IMR-90 (cell line): Measurements from ENCODE around the gene NPRL2. TPM values are rescaled to one million over a fixed set of nuclear protein-coding genes. Genes with fewer than 3 reads are reported as not detected.

ENCODE experiments used
- ATAC-seq: fragments of 200-7000 bp; cut with Tn5 transposase; 2 replicates; pipeline ENCODE4 v1.9.1; 2020; ENCODE audit warnings: low read depth, mild to moderate bottlenecking, moderate library complexity
- BruUV-seq: library from RNA; stranded (reverse); fragments of 400-500 nt; replicated peaks from 2 replicates; lab custom pipeline; 2021; lab: Mats Ljungman, UMichigan
- CTCF ChIA-PET: fragments of 300-600 bp; formaldehyde crosslinking; extraction: SDS; loops from one replicate; lab custom pipeline; 2021; ENCODE audit warnings: antibody characterized with exemption; lab: Yijun Ruan, JAX
- POLR2A ChIA-PET: fragments of 300-600 bp; sonication (Branson Sonifier 250); formaldehyde crosslinking; loops from one replicate; lab custom pipeline; 2022; ENCODE audit warnings: antibody characterized with exemption; ENCODE audit not compliant: unreplicated experiment; lab: Charles Lee
- DNase-seq: peaks from one replicate; pipeline ENCODE4 v3.0.0; 2013
- H2AFZ ChIP-seq: replicated peaks from 2 replicates; pipeline ENCODE3; 2013; ENCODE audit warnings: low read length, mild to moderate bottlenecking; ENCODE audit not compliant: poor library complexity
- H2AK5ac ChIP-seq: 2 replicates; pipeline ENCODE4 v1.6.1; 2013; ENCODE audit warnings: low read depth, low read length, inconsistent platforms
- H2AK9ac ChIP-seq: replicated peaks from 2 replicates; pipeline ENCODE3; 2013; ENCODE audit warnings: mild to moderate bottlenecking, low read depth, low read length, moderate library complexity; ENCODE audit not compliant: poor library complexity
- H2BK120ac ChIP-seq: 2 replicates; pipeline ENCODE4 v1.6.1; 2013; ENCODE audit warnings: low read depth, low read length, inconsistent platforms
- H2BK15ac ChIP-seq: 3 replicates; pipeline ENCODE4 v1.6.1; 2013; ENCODE audit warnings: low read depth, low read length, inconsistent platforms
- H2BK20ac ChIP-seq: 2 replicates; pipeline ENCODE4 v1.6.1; 2013; ENCODE audit warnings: low read depth, mild to moderate bottlenecking, inconsistent platforms, low read length, moderate library complexity
- H2BK5ac ChIP-seq: 2 replicates; pipeline ENCODE4 v1.6.1; 2013; ENCODE audit warnings: mild to moderate bottlenecking, low read depth, low read length, inconsistent platforms; ENCODE audit not compliant: poor library complexity, severe bottlenecking
- H3K14ac ChIP-seq: replicated peaks from 2 replicates; pipeline ENCODE4 v1.6.1; 2013; ENCODE audit warnings: low read depth, low read length, inconsistent platforms
- H3K18ac ChIP-seq: 2 replicates; pipeline ENCODE4 v1.6.1; 2013; ENCODE audit warnings: low read depth, low read length, control low read depth
- H3K23ac ChIP-seq: 2 replicates; pipeline ENCODE4 v1.6.1; 2013; ENCODE audit warnings: low read depth, low read length, inconsistent platforms
- H3K27ac ChIP-seq: 2 replicates; pipeline ENCODE4 v1.5.1; 2013; ENCODE audit warnings: mild to moderate bottlenecking, control low read depth, low read length; ENCODE audit not compliant: insufficient read depth
- H3K27me3 ChIP-seq: 2 replicates; pipeline ENCODE4 v1.6.1; 2013; ENCODE audit warnings: low read length; ENCODE audit not compliant: control insufficient read depth, insufficient read depth
- H3K36me3 ChIP-seq: 2 replicates; pipeline ENCODE4 v1.6.1; 2013; ENCODE audit warnings: low read length, mixed read lengths; ENCODE audit not compliant: control insufficient read depth, insufficient read depth
- H3K4ac ChIP-seq: 2 replicates; pipeline ENCODE4 v1.6.1; 2013; ENCODE audit warnings: low read depth, low read length, inconsistent platforms
- H3K4me1 ChIP-seq: 2 replicates; pipeline ENCODE4 v1.6.1; 2013; ENCODE audit warnings: low read length, mixed read lengths; ENCODE audit not compliant: control insufficient read depth, insufficient read depth
- H3K4me2 ChIP-seq: 2 replicates; pipeline ENCODE4 v1.6.1; 2013; ENCODE audit warnings: low read depth, mild to moderate bottlenecking, control low read depth, low read length, moderate library complexity
- H3K4me3 ChIP-seq: 2 replicates; pipeline ENCODE4 v1.5.1; 2013; ENCODE audit warnings: low read depth, mild to moderate bottlenecking, control low read depth, low read length, moderate library complexity; ENCODE audit not compliant: insufficient read depth
- H3K56ac ChIP-seq: 2 replicates; pipeline ENCODE4 v1.6.1; 2013; ENCODE audit warnings: low read length, inconsistent platforms; ENCODE audit not compliant: insufficient read depth; ENCODE audit errors: extremely low read depth
- H3K79me1 ChIP-seq, 2 experiments: 2 replicates each; pipeline ENCODE4 v1.6.1; 2013; ENCODE audit warnings: low read length in 2 of 2, inconsistent platforms in 1 of 2, low read depth in 1 of 2
- H3K9ac ChIP-seq: 2 replicates; pipeline ENCODE4 v1.6.1; 2013; ENCODE audit warnings: low read depth, low read length, control low read depth
- H3K9me1 ChIP-seq: 2 replicates; pipeline ENCODE4 v1.6.1; 2013; ENCODE audit warnings: low read length, inconsistent platforms; ENCODE audit not compliant: insufficient read depth
- H3K9me3 ChIP-seq: 2 replicates; pipeline ENCODE4 v1.6.1; 2013; ENCODE audit warnings: low read length; ENCODE audit not compliant: control insufficient read depth, insufficient read depth
- H4K20me1 ChIP-seq: 2 replicates; pipeline ENCODE4 v1.6.1; 2013; ENCODE audit warnings: low read length, inconsistent platforms; ENCODE audit not compliant: insufficient read depth
- H4K5ac ChIP-seq: 2 replicates; pipeline ENCODE4 v1.6.1; 2013; ENCODE audit warnings: mild to moderate bottlenecking, low read depth, low read length, control low read depth
- H4K8ac ChIP-seq, 2 experiments: 2 replicates each; pipeline ENCODE4 v1.6.1; 2013; ENCODE audit warnings: low read depth in 2 of 2, low read length in 2 of 2, control low read depth in 1 of 2, inconsistent platforms in 1 of 2
- H4K91ac ChIP-seq: 2 replicates; pipeline ENCODE4 v1.6.1; 2013; ENCODE audit warnings: low read depth, low read length, inconsistent platforms; ENCODE audit not compliant: insufficient read depth
- BHLHE40 ChIP-seq: fragments of 150-350 bp; IDR thresholded peaks from 2 replicates; pipeline ENCODE4 v1.6.1; 2016; ENCODE audit warnings: mild to moderate bottlenecking, low read depth, low read length
- CHD1 ChIP-seq: IDR thresholded peaks from 2 replicates; pipeline ENCODE4 v1.6.1; 2012; ENCODE audit warnings: low read depth, low read length, improper control_type of control experiment
- FOS ChIP-seq: fragments of 150-350 bp; IDR thresholded peaks from 2 replicates; pipeline ENCODE4 v1.6.1; 2016; ENCODE audit warnings: low read depth, low read length
- MAFK ChIP-seq: IDR thresholded peaks from 2 replicates; pipeline ENCODE4 v1.6.1; 2012; ENCODE audit warnings: low read depth, low read length, improper control_type of control experiment
- MAZ ChIP-seq: IDR thresholded peaks from 2 replicates; pipeline ENCODE4 v1.6.1; 2012; ENCODE audit warnings: low read depth, mild to moderate bottlenecking, low read length, improper control_type of control experiment, moderate library complexity, borderline replicate concordance
- NFE2L2 ChIP-seq: fragments of 150-350 bp; IDR thresholded peaks from 2 replicates; pipeline ENCODE4 v1.6.1; 2016; ENCODE audit warnings: low read depth, mild to moderate bottlenecking, low read length
- POLR2A ChIP-seq: IDR thresholded peaks from 2 replicates; pipeline ENCODE4 v1.6.1; 2012; ENCODE audit warnings: mild to moderate bottlenecking, low read depth, low read length
- RFX5 ChIP-seq: IDR thresholded peaks from 2 replicates; pipeline ENCODE4 v1.8.0; 2012; ENCODE audit warnings: low read depth, mild to moderate bottlenecking, low read length, moderate library complexity
- dilution Hi-C: fragments of 300-500 bp; cut with HindIII; formaldehyde crosslinking; loops from one replicate; pipeline ENCODE4 v1.14.3; 2018; ENCODE audit warnings: low sequenced_read_pairs; ENCODE audit not compliant: unreplicated experiment
- in situ Hi-C: fragments of 300-500 bp; cut with MboI; formaldehyde crosslinking; loops from 3 replicates; pipeline ENCODE4 v1.14.3; 2019; ENCODE audit warnings: low sequenced_read_pairs, inconsistent platforms, mixed read lengths
- intact Hi-C: fragments of 100-400 bp; cut with micrococcal nuclease; formaldehyde crosslinking; loops from 2 replicates; pipeline ENCODE4 v1.10.0; 2022
- polyA plus RNA-seq, 3 experiments: library from polyadenylated mRNA; depleted of rRNA; stranded (reverse); fragments of >200 nt; gene quantifications; 2 replicates each; pipeline ENCODE4 v1.2.3, GENCODE V29; 2012; ENCODE audit warnings: low replicate concordance in 1 of 3
- total RNA-seq: library from RNA; depleted of rRNA; stranded (reverse); fragments of >200 nt; gene quantifications from 2 replicates; pipeline ENCODE4 v1.2.3, GENCODE V29; 2012
- TF ChIP-seq, protein P1 (sequence below): fragments of 150-350 bp; IDR thresholded peaks from 2 replicates; pipeline ENCODE4 v1.6.1; 2016; ENCODE audit warnings: low read depth, mild to moderate bottlenecking, low read length, moderate library complexity, borderline replicate concordance
- TF ChIP-seq, protein P2 (sequence below): conservative IDR thresholded peaks from 2 replicates; pipeline ENCODE4 v1.5.1; 2012; ENCODE audit warnings: mild to moderate bottlenecking, low read depth, low read length, improper control_type of control experiment

Gene NPRL2
- total and polyA plus RNA-seq, 2 of the 4 experiments (the other 2 are of a cell fraction): 38.3 to 38.7 TPM

DNA sequence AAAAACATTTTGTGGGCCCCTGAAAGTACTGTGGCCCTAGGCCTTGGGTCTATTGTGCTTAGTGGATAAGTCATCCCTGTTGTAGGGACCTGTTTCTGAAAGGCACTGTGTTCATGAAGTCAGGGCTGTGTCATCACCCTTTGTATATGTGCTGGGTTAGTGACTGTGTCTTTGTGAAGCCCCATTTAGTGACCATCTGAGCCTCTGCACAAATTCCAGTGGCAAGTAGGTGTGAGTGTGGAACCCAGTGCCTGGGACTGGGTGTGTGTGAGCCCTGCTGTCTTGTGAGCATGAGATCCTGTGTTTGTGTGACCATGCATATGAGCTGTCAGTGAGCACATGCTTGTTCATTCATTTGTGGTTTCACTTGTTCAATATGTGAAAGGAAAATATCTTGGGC lies 46.0 kb downstream of the NPRL2 start:
- POLR2A ChIA-PET: no interaction called here
- Histone ChIP-seq H3K9me3 (peaks cover 6% of the 10 kb centered on the region; the same call in 1 of the 2 replicates), H4K5ac (no peak overlapping the region), H3K4me2 (no peak overlapping the region), H3K14ac (no peak overlapping the region), H4K8ac (no peak overlapping the region), H3K4ac (no peak overlapping the region), H4K91ac (no peak overlapping the region), H2AK5ac (no peak overlapping the region), H3K56ac (no peak overlapping the region), H3K79me1 (peaks cover 9 to 18% of the 10 kb centered on the region in 2 experiments; a peak in 3 of 4 replicates), H3K27ac (no peak overlapping the region), H3K23ac (no peak overlapping the region), H3K18ac (no peak overlapping the region), H3K4me1 (peaks cover 8% of the 10 kb centered on the region), H2BK20ac (no peak overlapping the region), H2AFZ (peak overlapping the region; percentile 21), H2BK120ac (no peak overlapping the region), H3K9ac (no peak overlapping the region), H3K27me3 (no peaks in the 10 kb centered on the region), H2AK9ac (no peak overlapping the region), H4K20me1 (no peaks in the 10 kb centered on the region), H3K4me3 (no peak overlapping the region), H2BK15ac (no peak overlapping the region), H3K36me3 (no peaks in the 10 kb centered on the region), H3K9me1 (peaks cover 14% of the 10 kb centered on the region), H2BK5ac (no peak overlapping the region)
- no TSS peak for BruUV-seq
- intact Hi-C loops: no loop called here
- CTCF ChIA-PET: interaction anchor here (0.6 kb wide), 1 partner anchor 304 kb away, joined by 3 read pairs; no protein-coding TSS in a partner anchor
- dilution Hi-C loops: no loop called here
- in situ Hi-C loops: no loop called here
- ATAC-seq (no peak), DNase-seq (peak; percentile 74)
- TF ChIP-seq MAFK (no peak), BHLHE40 (no peak), NFE2L2 (no peak), FOS (no peak), CHD1 (no peak), MAZ (no peak), POLR2A (no peak), RFX5 (no peak)
- TF ChIP-seq, protein P1, sequence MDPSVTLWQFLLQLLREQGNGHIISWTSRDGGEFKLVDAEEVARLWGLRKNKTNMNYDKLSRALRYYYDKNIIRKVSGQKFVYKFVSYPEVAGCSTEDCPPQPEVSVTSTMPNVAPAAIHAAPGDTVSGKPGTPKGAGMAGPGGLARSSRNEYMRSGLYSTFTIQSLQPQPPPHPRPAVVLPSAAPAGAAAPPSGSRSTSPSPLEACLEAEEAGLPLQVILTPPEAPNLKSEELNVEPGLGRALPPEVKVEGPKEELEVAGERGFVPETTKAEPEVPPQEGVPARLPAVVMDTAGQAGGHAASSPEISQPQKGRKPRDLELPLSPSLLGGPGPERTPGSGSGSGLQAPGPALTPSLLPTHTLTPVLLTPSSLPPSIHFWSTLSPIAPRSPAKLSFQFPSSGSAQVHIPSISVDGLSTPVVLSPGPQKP: no peak
- TF ChIP-seq, protein P2, sequence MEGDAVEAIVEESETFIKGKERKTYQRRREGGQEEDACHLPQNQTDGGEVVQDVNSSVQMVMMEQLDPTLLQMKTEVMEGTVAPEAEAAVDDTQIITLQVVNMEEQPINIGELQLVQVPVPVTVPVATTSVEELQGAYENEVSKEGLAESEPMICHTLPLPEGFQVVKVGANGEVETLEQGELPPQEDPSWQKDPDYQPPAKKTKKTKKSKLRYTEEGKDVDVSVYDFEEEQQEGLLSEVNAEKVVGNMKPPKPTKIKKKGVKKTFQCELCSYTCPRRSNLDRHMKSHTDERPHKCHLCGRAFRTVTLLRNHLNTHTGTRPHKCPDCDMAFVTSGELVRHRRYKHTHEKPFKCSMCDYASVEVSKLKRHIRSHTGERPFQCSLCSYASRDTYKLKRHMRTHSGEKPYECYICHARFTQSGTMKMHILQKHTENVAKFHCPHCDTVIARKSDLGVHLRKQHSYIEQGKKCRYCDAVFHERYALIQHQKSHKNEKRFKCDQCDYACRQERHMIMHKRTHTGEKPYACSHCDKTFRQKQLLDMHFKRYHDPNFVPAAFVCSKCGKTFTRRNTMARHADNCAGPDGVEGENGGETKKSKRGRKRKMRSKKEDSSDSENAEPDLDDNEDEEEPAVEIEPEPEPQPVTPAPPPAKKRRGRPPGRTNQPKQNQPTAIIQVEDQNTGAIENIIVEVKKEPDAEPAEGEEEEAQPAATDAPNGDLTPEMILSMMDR: no peak
